ENCODE measurements around the gene CLIP1. TPM values are rescaled to one million over a fixed set of nuclear protein-coding genes. Genes with fewer than 3 reads are reported as not detected.

The CLIP1 gene
- total and polyA plus RNA-seq, 2 experiments from 2014 or later = 61.7 to 74.5 TPM

DNA sequence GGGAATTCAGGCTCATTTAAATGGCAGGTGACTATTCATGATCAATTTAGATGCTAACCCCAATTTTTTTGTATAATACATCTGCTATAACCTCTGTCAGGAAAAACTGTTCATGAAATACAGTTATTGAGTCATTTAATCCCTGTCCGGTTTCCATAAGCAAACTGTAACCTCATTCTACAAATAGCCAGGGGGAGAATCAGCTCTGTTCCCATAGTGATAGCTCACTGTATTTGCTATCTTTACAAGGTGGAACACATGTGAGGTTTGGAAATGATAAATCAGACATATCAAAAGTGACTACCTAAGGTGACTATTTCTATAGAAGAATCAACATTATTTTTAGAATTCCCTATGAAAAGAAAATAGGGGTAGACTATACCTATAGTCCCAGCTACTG is 117.5 kb downstream of the CLIP1 start:
- DNase-seq = no peak

DNA sequence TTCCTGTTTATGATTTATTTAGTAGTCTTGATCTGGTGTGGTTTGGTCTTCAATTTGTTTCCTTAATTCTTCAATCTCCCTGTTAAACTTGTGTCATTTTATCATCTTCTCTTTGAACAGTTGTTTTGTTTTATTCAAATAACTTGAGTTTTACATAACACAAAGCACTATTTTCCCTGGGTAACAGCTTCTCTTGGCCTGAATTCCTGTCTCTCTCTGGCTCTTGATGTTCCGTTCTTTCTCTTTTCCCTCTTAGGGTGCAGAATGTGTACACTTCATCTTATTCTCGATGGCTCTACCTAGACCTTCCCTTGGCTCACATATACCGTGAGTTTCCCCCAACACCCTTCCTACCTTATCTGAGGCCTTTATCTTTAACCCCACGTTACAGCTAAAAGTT is 119.4 kb downstream of the CLIP1 start:
- Histone ChIP-seq H3F3A (ENCODE audit: insufficient read depth) (peaks cover 4% of the 10 kb centered on the region), H3K4me3 (no peak overlapping the region), H3K9me2 (ENCODE audit: insufficient read depth) (no peaks in the 10 kb centered on the region), H3K9ac (no peak overlapping the region), H4K20me1 (ENCODE audit: insufficient read depth) (no peaks in the 10 kb centered on the region), H3K9me3 (ENCODE audit: low read depth) (no peaks in the 10 kb centered on the region), H3K27me3 (replicated peaks; ENCODE audit: insufficient read depth) (no peaks in the 10 kb centered on the region), H3K36me3 (ENCODE audit: low read depth) (peaks cover 25% of the 10 kb centered on the region), H3K79me2 (ENCODE audit: insufficient read depth) (peaks cover 7% of the 10 kb centered on the region; the same call in 1 of the 2 replicates), H2AFZ (no peak overlapping the region), H3K4me1 (ENCODE audit: insufficient read depth) (peaks cover 17% of the 10 kb centered on the region; the same call in 1 of the 2 replicates), H3K27ac (no peak overlapping the region), H3K4me2 (ENCODE audit: unreplicated experiment) (no peak overlapping the region)
- WGBS, 2 experiments (ENCODE audit: low coverage in 1 of 2, low lambda C conversion rate in 2 of 2, missing lambda C conversion rate in 2 of 2) = 90 to 93% methylated on average over 4 of the region's 4 CpGs
- in situ Hi-C loops (cut with MboI) = no loop called here
- TF ChIP-seq EZH2 (IDR thresholded peaks at IDR 0.05; ENCODE audit: insufficient read depth, poor library complexity, severe bottlenecking) = no peak
- no peak for TF ChIP-seq EZH2phosphoT487 (IDR thresholded peaks at IDR 0.05; ENCODE audit: insufficient read depth, low read depth)
- no peak for DNase-seq

More for the DNA sequence above, 117.5 kb downstream of the CLIP1 start:
- Histone ChIP-seq H4K20me1 (ENCODE audit: insufficient read depth) (no peaks in the 10 kb centered on the region), H3K27me3 (replicated peaks; ENCODE audit: insufficient read depth) (no peaks in the 10 kb centered on the region), H3K4me3 (no peak overlapping the region), H3K9me3 (ENCODE audit: low read depth) (no peaks in the 10 kb centered on the region), H3K27ac (no peak overlapping the region), H3K36me3 (ENCODE audit: low read depth) (peaks cover 35% of the 10 kb centered on the region), H3K9me2 (ENCODE audit: insufficient read depth) (no peaks in the 10 kb centered on the region), H3K9ac (no peak overlapping the region), H3K4me1 (ENCODE audit: insufficient read depth) (peaks cover 31% of the 10 kb centered on the region), H2AFZ (no peak overlapping the region), H3K4me2 (ENCODE audit: unreplicated experiment) (no peak overlapping the region), H3K79me2 (ENCODE audit: insufficient read depth) (peaks cover 7% of the 10 kb centered on the region; the same call in 1 of the 2 replicates), H3F3A (ENCODE audit: insufficient read depth) (peaks cover 22% of the 10 kb centered on the region)
- in situ Hi-C loops (cut with MboI) = no loop called here
- 90 to 96% methylated on average over 1 of the region's 1 CpG for WGBS, 2 experiments (ENCODE audit: low coverage in 1 of 2, low lambda C conversion rate in 2 of 2, missing lambda C conversion rate in 2 of 2)
- TF ChIP-seq EZH2phosphoT487 (IDR thresholded peaks at IDR 0.05; ENCODE audit: insufficient read depth, low read depth) (no peak), EZH2 (IDR thresholded peaks at IDR 0.05; ENCODE audit: insufficient read depth, poor library complexity, severe bottlenecking) (no peak)

- H3K4me2 ChIP-seq (ENCODE audit: unreplicated experiment) = no peak overlapping the region
- peaks cover 6% of the 10 kb centered on the region; the same call in 1 of the 2 replicates for H3K4me1 ChIP-seq (ENCODE audit: insufficient read depth)
- no peak overlapping the region for H3K27ac ChIP-seq
- peaks cover 13% of the 10 kb centered on the region; the same call in 1 of the 2 replicates for H3K36me3 ChIP-seq (ENCODE audit: low read depth)
- 0 out of 2 replicates have a peak, but pooled peaks cover under 1% of the 10 kb centered on the region for H3K79me2 ChIP-seq (ENCODE audit: insufficient read depth)
- no peaks in the 10 kb centered on the region for H4K20me1 ChIP-seq (ENCODE audit: insufficient read depth)
- no peaks in the 10 kb centered on the region for H3K9me2 ChIP-seq (ENCODE audit: insufficient read depth)
- TF ChIP-seq EZH2 (IDR thresholded peaks at IDR 0.05; ENCODE audit: insufficient read depth, poor library complexity, severe bottlenecking) (no peak), EZH2phosphoT487 (IDR thresholded peaks at IDR 0.05; ENCODE audit: insufficient read depth, low read depth) (no peak)
- no peaks in the 10 kb centered on the region for H3K9me3 ChIP-seq (ENCODE audit: low read depth)
- H3K27me3 ChIP-seq (replicated peaks; ENCODE audit: insufficient read depth) = no peaks in the 10 kb centered on the region
- no peak for DNase-seq
- H2AFZ ChIP-seq = no peak overlapping the region
- H3F3A ChIP-seq (ENCODE audit: insufficient read depth) = no peaks in the 10 kb centered on the region
- 87 to 88% methylated on average over 14 of the region's 14 CpGs for WGBS, 2 experiments (ENCODE audit: low coverage in 1 of 2, low lambda C conversion rate in 2 of 2, missing lambda C conversion rate in 2 of 2)
- no peak overlapping the region for H3K9ac ChIP-seq
- no peak overlapping the region for H3K4me3 ChIP-seq
- in situ Hi-C loops (cut with MboI) = no loop called here
These were observed 124.3 kb downstream of the CLIP1 start for GRCh38 chr12:122298071-122298748.

GRCh38 chr12:122297494-122297893 is 125.0 kb downstream of the CLIP1 start:
- H3K27ac ChIP-seq = no peak overlapping the region
- H4K20me1 ChIP-seq (ENCODE audit: insufficient read depth) = no peaks in the 10 kb centered on the region
- H3K79me2 ChIP-seq (ENCODE audit: insufficient read depth) = 0 out of 2 replicates have a peak, but pooled peaks cover 3% of the 10 kb centered on the region
- TF ChIP-seq EZH2phosphoT487 (IDR thresholded peaks at IDR 0.05; ENCODE audit: insufficient read depth, low read depth) = no peak
- TF ChIP-seq EZH2 (IDR thresholded peaks at IDR 0.05; ENCODE audit: insufficient read depth, poor library complexity, severe bottlenecking) = no peak
- H3K4me3 ChIP-seq = no peak overlapping the region
- in situ Hi-C loops (cut with MboI) = no loop called here
- peaks cover 13% of the 10 kb centered on the region; the same call in 1 of the 2 replicates for H3K36me3 ChIP-seq (ENCODE audit: low read depth)
- no peak overlapping the region for H2AFZ ChIP-seq
- no peaks in the 10 kb centered on the region for H3K9me3 ChIP-seq (ENCODE audit: low read depth)
- H3K4me2 ChIP-seq (ENCODE audit: unreplicated experiment) = no peak overlapping the region
- H3K9me2 ChIP-seq (ENCODE audit: insufficient read depth) = no peaks in the 10 kb centered on the region
- no peaks in the 10 kb centered on the region for H3F3A ChIP-seq (ENCODE audit: insufficient read depth)
- no peak overlapping the region for H3K9ac ChIP-seq
- DNase-seq = no peak
- H3K27me3 ChIP-seq (replicated peaks; ENCODE audit: insufficient read depth) = no peaks in the 10 kb centered on the region
- peaks cover 6% of the 10 kb centered on the region; the same call in 1 of the 2 replicates for H3K4me1 ChIP-seq (ENCODE audit: insufficient read depth)
- WGBS, 2 experiments (ENCODE audit: low coverage in 1 of 2, low lambda C conversion rate in 2 of 2, missing lambda C conversion rate in 2 of 2) = 92 to 96% methylated on average over 9 of the region's 9 CpGs
